Measurements from ENCODE around the gene SLC13A4. TPM values are rescaled to one million over a fixed set of nuclear protein-coding genes. Genes with fewer than 3 reads are reported as not detected.

SLC13A4 gene
- total and polyA plus RNA-seq, 2 of the 13 experiments (the other 11 are each of a cell fraction or from before 2014, with no cell fraction given): 0.04 TPM; not detected in 1

DNA sequence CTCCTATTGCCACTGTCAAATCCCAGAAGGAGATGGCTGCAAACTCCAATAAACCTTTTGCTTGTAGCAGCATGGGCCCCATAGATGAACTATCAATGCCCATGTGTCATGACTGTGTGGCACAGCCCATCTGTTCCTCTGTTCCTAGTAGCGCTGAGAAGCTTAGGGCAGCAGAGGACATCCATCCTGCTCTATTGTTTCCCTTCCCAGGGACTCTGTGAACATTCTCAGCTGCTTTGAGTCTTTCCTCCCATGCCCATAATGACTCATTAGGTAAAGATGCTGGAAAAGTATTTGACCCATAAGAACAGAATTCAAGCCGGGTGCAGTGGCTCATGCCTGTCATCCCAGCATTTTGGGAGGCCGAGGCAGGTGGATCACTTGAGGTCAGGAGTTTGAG is 37.4 kb downstream of the SLC13A4 start:
- intact Hi-C loops (cut with micrococcal nuclease; ENCODE audit: unreplicated experiment): no loop called here
- H4K20me1 ChIP-seq (ENCODE audit: insufficient read depth, low read length): no peaks in the 10 kb centered on the region
- no TSS peak for BruUV-seq (replicated peaks)
- in situ Hi-C loops (cut with HindIII; ENCODE audit: extremely low pct_ligation_motif_present, low pct_unique_long_range_greater_than_20kb): no loop called here
- FAIRE-seq (no peak), DNase-seq (ENCODE audit: low spot score) (no peak), ATAC-seq (no peak)
- no peaks in the 10 kb centered on the region for H3K27me3 ChIP-seq (ENCODE audit: control insufficient read depth in 1 of 2, insufficient read depth in 2 of 2, low read length in 2 of 2)
- no peak overlapping the region for H3K9ac ChIP-seq (ENCODE audit: insufficient read depth, low read depth, low read length)
- no peaks in the 10 kb centered on the region for H3K36me3 ChIP-seq (replicated peaks in 1 of 2; ENCODE audit: control insufficient read depth in 1 of 2, insufficient read depth in 2 of 2, low read length in 2 of 2)
- POLR2A ChIA-PET: no interaction called here
- no peak overlapping the region for H2AFZ ChIP-seq (ENCODE audit: low read length)
- H3K27ac ChIP-seq (ENCODE audit: extremely low read length, insufficient read depth, low read length): no peak overlapping the region
- no peak overlapping the region for H3K4me3 ChIP-seq (replicated peaks in 1 of 3; ENCODE audit: insufficient read depth in 1 of 3, low read depth in 2 of 3, low read length in 3 of 3)
- CTCF ChIA-PET (ENCODE audit: low intra/inter-chr PET ratio, low total read pairs): no interaction called here
- WGBS (ENCODE audit: low lambda C conversion rate): 89% methylated on average over 3 of the region's 3 CpGs
- peaks cover 8% of the 10 kb centered on the region; the same call in 1 of the 2 replicates for H3K4me1 ChIP-seq (ENCODE audit: insufficient read depth, low read length)
- H3K79me2 ChIP-seq (ENCODE audit: insufficient read depth, low read length): no peaks in the 10 kb centered on the region
- TF ChIP-seq MED13 (CRISPR knock-in tag; IDR thresholded peaks at IDR 0.05): no peak
- no peak for TF ChIP-seq TCF7L2 (IDR thresholded peaks at IDR 0.05; ENCODE audit: low read depth, low read length)
- TF ChIP-seq MIER3 (CRISPR knock-in tag; IDR thresholded peaks at IDR 0.05; ENCODE audit: borderline replicate concordance): no peak
- no peak for TF ChIP-seq ZNF713 (CRISPR knock-in tag; IDR thresholded peaks at IDR 0.05)
- TF ChIP-seq ZNF574 (CRISPR knock-in tag; IDR thresholded peaks at IDR 0.05): no peak
- H3K4me2 ChIP-seq (ENCODE audit: low read depth, low read length): no peak overlapping the region
- H3K9me3 ChIP-seq (ENCODE audit: low read length): no peaks in the 10 kb centered on the region

- Histone ChIP-seq H3K27me3 (ENCODE audit: control insufficient read depth in 1 of 2, insufficient read depth in 2 of 2, low read length in 2 of 2) (no peaks in the 10 kb centered on the region), H4K20me1 (ENCODE audit: insufficient read depth, low read length) (no peaks in the 10 kb centered on the region), H3K4me2 (ENCODE audit: low read depth, low read length) (no peak overlapping the region), H3K4me1 (ENCODE audit: insufficient read depth, low read length) (no peaks in the 10 kb centered on the region), H3K27ac (ENCODE audit: extremely low read length, insufficient read depth, low read length) (no peak overlapping the region), H3K36me3 (replicated peaks in 1 of 2; ENCODE audit: control insufficient read depth in 1 of 2, insufficient read depth in 2 of 2, low read length in 2 of 2) (no peaks in the 10 kb centered on the region), H3K9me3 (ENCODE audit: low read length) (no peaks in the 10 kb centered on the region), H3K79me2 (ENCODE audit: insufficient read depth, low read length) (no peaks in the 10 kb centered on the region), H3K9ac (ENCODE audit: insufficient read depth, low read depth, low read length) (no peak overlapping the region), H3K4me3 (replicated peaks in 1 of 3; ENCODE audit: insufficient read depth in 1 of 3, low read depth in 2 of 3, low read length in 3 of 3) (no peak overlapping the region), H2AFZ (ENCODE audit: low read length) (no peak overlapping the region)
- BruUV-seq (replicated peaks): no TSS peak
- POLR2A ChIA-PET: no interaction called here
- intact Hi-C loops (cut with micrococcal nuclease; ENCODE audit: unreplicated experiment) (no loop called here), in situ Hi-C loops (cut with HindIII; ENCODE audit: extremely low pct_ligation_motif_present, low pct_unique_long_range_greater_than_20kb) (no loop called here)
- ATAC-seq (no peak), FAIRE-seq (no peak), DNase-seq (ENCODE audit: low spot score) (no peak)
- 50% methylated on average over 1 of the region's 1 CpG for WGBS (ENCODE audit: low lambda C conversion rate)
- CTCF ChIA-PET (ENCODE audit: low intra/inter-chr PET ratio, low total read pairs): no interaction called here
- no peak for TF ChIP-seq CHD4 (IDR thresholded peaks at IDR 0.05; ENCODE audit: borderline replicate concordance, low read length)
- no peak for TF ChIP-seq IRF1 (CRISPR knock-in tag; IDR thresholded peaks at IDR 0.05; ENCODE audit: low read depth)
- TF ChIP-seq, protein P1, sequence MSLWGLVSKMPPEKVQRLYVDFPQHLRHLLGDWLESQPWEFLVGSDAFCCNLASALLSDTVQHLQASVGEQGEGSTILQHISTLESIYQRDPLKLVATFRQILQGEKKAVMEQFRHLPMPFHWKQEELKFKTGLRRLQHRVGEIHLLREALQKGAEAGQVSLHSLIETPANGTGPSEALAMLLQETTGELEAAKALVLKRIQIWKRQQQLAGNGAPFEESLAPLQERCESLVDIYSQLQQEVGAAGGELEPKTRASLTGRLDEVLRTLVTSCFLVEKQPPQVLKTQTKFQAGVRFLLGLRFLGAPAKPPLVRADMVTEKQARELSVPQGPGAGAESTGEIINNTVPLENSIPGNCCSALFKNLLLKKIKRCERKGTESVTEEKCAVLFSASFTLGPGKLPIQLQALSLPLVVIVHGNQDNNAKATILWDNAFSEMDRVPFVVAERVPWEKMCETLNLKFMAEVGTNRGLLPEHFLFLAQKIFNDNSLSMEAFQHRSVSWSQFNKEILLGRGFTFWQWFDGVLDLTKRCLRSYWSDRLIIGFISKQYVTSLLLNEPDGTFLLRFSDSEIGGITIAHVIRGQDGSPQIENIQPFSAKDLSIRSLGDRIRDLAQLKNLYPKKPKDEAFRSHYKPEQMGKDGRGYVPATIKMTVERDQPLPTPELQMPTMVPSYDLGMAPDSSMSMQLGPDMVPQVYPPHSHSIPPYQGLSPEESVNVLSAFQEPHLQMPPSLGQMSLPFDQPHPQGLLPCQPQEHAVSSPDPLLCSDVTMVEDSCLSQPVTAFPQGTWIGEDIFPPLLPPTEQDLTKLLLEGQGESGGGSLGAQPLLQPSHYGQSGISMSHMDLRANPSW (CRISPR knock-in tag; IDR thresholded peaks at IDR 0.05; ENCODE audit: borderline replicate concordance): no peak
- TF ChIP-seq, protein P2, sequence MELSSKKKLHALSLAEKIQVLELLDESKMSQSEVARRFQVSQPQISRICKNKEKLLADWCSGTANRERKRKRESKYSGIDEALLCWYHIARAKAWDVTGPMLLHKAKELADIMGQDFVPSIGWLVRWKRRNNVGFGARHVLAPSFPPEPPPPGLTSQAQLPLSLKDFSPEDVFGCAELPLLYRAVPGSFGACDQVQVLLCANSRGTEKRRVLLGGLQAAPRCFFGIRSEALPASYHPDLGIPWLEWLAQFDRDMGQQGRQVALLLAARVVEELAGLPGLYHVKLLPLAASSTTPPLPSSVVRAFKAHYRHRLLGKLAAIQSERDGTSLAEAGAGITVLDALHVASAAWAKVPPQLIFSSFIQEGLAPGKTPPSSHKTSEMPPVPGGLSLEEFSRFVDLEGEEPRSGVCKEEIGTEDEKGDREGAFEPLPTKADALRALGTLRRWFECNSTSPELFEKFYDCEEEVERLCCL (CRISPR knock-in tag; IDR thresholded peaks at IDR 0.05; ENCODE audit: borderline replicate concordance): no peak
- no peak for TF ChIP-seq ZSCAN9 (CRISPR knock-in tag; IDR thresholded peaks at IDR 0.05; ENCODE audit: borderline replicate concordance)
Measured at GRCh38 chr7:135687466-135687865, 40.5 kb downstream of the SLC13A4 start.

All from HepG2 (cell line).